OCI-LY1 (cell line): ENCODE measurements around the gene MUC2.

Source experiments
- H2AFZ ChIP-seq: fragments of 200-600 bp; sonication (generic), shearing (Covaris generic); 2 replicates; pipeline ENCODE4 v1.6.0; 2014; ENCODE audit warnings: antibody characterized with exemption, mild to moderate bottlenecking, low read length
- H3F3A ChIP-seq: fragments of 200-600 bp; sonication (generic), shearing (Covaris generic); 2 replicates; pipeline ENCODE4 v1.6.0; 2014; ENCODE audit warnings: mild to moderate bottlenecking, antibody characterized with exemption, low read length, moderate library complexity; ENCODE audit not compliant: insufficient read depth
- H3K27ac ChIP-seq: fragments of 200-600 bp; sonication (generic); 2 replicates; pipeline ENCODE4 v1.5.1; 2014; ENCODE audit warnings: low read length, mixed run types, mild to moderate bottlenecking, low read depth; ENCODE audit not compliant: poor library complexity, severe bottlenecking
- H3K27me3 ChIP-seq: fragments of 200-600 bp; sonication (generic); 2 replicates; pipeline ENCODE4 v1.6.0; 2014; ENCODE audit warnings: antibody characterized with exemption, mild to moderate bottlenecking, low read length, moderate library complexity; ENCODE audit not compliant: insufficient read depth
- H3K36me3 ChIP-seq: fragments of 200-600 bp; sonication (generic); 2 replicates; pipeline ENCODE4 v1.6.1; 2014; ENCODE audit warnings: mild to moderate bottlenecking, antibody characterized with exemption, low read length, moderate library complexity, mixed read lengths; ENCODE audit not compliant: insufficient read depth
- H3K4me1 ChIP-seq: fragments of 200-600 bp; sonication (generic); 2 replicates; pipeline ENCODE4 v1.5.1; 2014; ENCODE audit warnings: mild to moderate bottlenecking, low read length, moderate library complexity; ENCODE audit not compliant: insufficient read depth, severe bottlenecking
- H3K4me2 ChIP-seq: fragments of 200-600 bp; sonication (generic), shearing (Covaris generic); 2 replicates; pipeline ENCODE4 v1.6.1; 2014; ENCODE audit warnings: low read length
- H3K4me3 ChIP-seq: fragments of 200-600 bp; sonication (generic); 2 replicates; pipeline ENCODE4 v1.5.1; 2014; ENCODE audit warnings: low read length, low read depth, mild to moderate bottlenecking, mixed read lengths; ENCODE audit not compliant: poor library complexity, severe bottlenecking
- H3K79me2 ChIP-seq: fragments of 200-600 bp; shearing (Covaris generic); 2 replicates; pipeline ENCODE4 v1.6.1; 2016; ENCODE audit warnings: mixed run types, low read length, mixed read lengths; ENCODE audit not compliant: insufficient read depth
- H3K9ac ChIP-seq: fragments of 200-600 bp; sonication (generic), shearing (Covaris generic); 2 replicates; pipeline ENCODE4 v1.6.1; 2014; ENCODE audit warnings: mild to moderate bottlenecking, low read length, mixed read lengths
- H3K9me2 ChIP-seq: fragments of 200-600 bp; sonication (generic), shearing (Covaris generic); 2 replicates; pipeline ENCODE4 v1.6.1; 2014; ENCODE audit warnings: low read depth, mild to moderate bottlenecking, low read length, mixed read lengths
- H3K9me3 ChIP-seq: fragments of 200-600 bp; shearing (Covaris generic); 2 replicates; pipeline ENCODE4 v1.6.1; 2014; ENCODE audit warnings: low read length, mixed read lengths
- H4K20me1 ChIP-seq: fragments of 200-600 bp; sonication (generic), shearing (Covaris generic); 2 replicates; pipeline ENCODE4 v1.6.0; 2016; ENCODE audit warnings: mild to moderate bottlenecking, low read length; ENCODE audit not compliant: insufficient read depth
- CTCF ChIP-seq: fragments of 200-600 bp; sonication (generic), shearing (Covaris generic); IDR thresholded peaks from 2 replicates; pipeline ENCODE4 v1.5.1; 2017; ENCODE audit warnings: mild to moderate bottlenecking, antibody characterized with exemption, low read length, moderate library complexity, mixed read lengths
- EZH2 ChIP-seq: fragments of 200-600 bp; sonication (generic), shearing (Covaris generic); IDR thresholded peaks from 2 replicates; pipeline ENCODE4 v1.8.0; 2017; ENCODE audit warnings: borderline replicate concordance, mixed run types, mild to moderate bottlenecking, antibody characterized with exemption, low read length, moderate library complexity, mixed read lengths

MUC2 gene

GRCh38 chr11:1072821-1073231, 1.8 kb upstream of the MUC2 start:
- H3K4me2 ChIP-seq, result no peak overlapping the region
- H3K27me3 ChIP-seq, result peaks cover 18% of the 10 kb centered on the region; the same call in 1 of the 2 replicates
- H4K20me1 ChIP-seq, result no peaks in the 10 kb centered on the region
- no peaks in the 10 kb centered on the region for H3K36me3 ChIP-seq
- H3K79me2 ChIP-seq, result no peaks in the 10 kb centered on the region
- no peak overlapping the region for H2AFZ ChIP-seq
- H3K27ac ChIP-seq, result no peak overlapping the region
- H3K9me2 ChIP-seq, result no peaks in the 10 kb centered on the region
- no peaks in the 10 kb centered on the region for H3K4me1 ChIP-seq
- TF ChIP-seq EZH2 (no peak), CTCF (no peak)
- H3K9me3 ChIP-seq, result no peaks in the 10 kb centered on the region
- no peaks in the 10 kb centered on the region for H3F3A ChIP-seq
- no peak overlapping the region for H3K4me3 ChIP-seq
- no peak overlapping the region for H3K9ac ChIP-seq

GRCh38 chr11:1073261-1073724, 1.4 kb upstream of the MUC2 start:
- H3K4me2 ChIP-seq, result no peak overlapping the region
- no peak overlapping the region for H3K27ac ChIP-seq
- no peak overlapping the region for H2AFZ ChIP-seq

GRCh38 chr11:1073851-1074243, 827 bp upstream of the MUC2 start:
- no peak overlapping the region for H3K27ac ChIP-seq
- no peak overlapping the region for H3K9ac ChIP-seq
- no peaks in the 10 kb centered on the region for H4K20me1 ChIP-seq
- no peaks in the 10 kb centered on the region for H3K9me2 ChIP-seq
- no peaks in the 10 kb centered on the region for H3K36me3 ChIP-seq
- no peak overlapping the region for H3K4me3 ChIP-seq
- H3K4me2 ChIP-seq, result no peak overlapping the region
- no peak for TF ChIP-seq EZH2
- TF ChIP-seq CTCF, result no peak
- no peaks in the 10 kb centered on the region for H3K9me3 ChIP-seq
- peaks cover 18% of the 10 kb centered on the region; the same call in 1 of the 2 replicates for H3K27me3 ChIP-seq
- no peaks in the 10 kb centered on the region for H3K79me2 ChIP-seq
- H2AFZ ChIP-seq, result no peak overlapping the region
- H3K4me1 ChIP-seq, result no peaks in the 10 kb centered on the region
- H3F3A ChIP-seq, result no peaks in the 10 kb centered on the region

More at GRCh38 chr11:1073261-1073724, 1.4 kb upstream of the MUC2 start:
- H3K36me3 ChIP-seq, result no peaks in the 10 kb centered on the region
- no peaks in the 10 kb centered on the region for H3K4me1 ChIP-seq
- peaks cover 18% of the 10 kb centered on the region; the same call in 1 of the 2 replicates for H3K27me3 ChIP-seq
- H3K79me2 ChIP-seq, result no peaks in the 10 kb centered on the region
- H3K9me2 ChIP-seq, result no peaks in the 10 kb centered on the region
- H3K4me3 ChIP-seq, result no peak overlapping the region
- no peaks in the 10 kb centered on the region for H4K20me1 ChIP-seq
- no peaks in the 10 kb centered on the region for H3K9me3 ChIP-seq
- H3K9ac ChIP-seq, result no peak overlapping the region
- TF ChIP-seq EZH2 (no peak), CTCF (no peak)
- no peaks in the 10 kb centered on the region for H3F3A ChIP-seq
